Activated CD4-positive, alpha-beta T cell treated with anti-CD3 and anti-CD28 coated beads, Interleukin-2, Interleukin-4, amounts not matched to agents 100 ng/mL and 50 ng/mL, durations not matched to agents 16 hours and 8 hours (primary cell): ENCODE data around the gene DNAI1.

Source experiments
- DNase-seq: peaks from one replicate; pipeline ENCODE4 v3.0.0-alpha.2; 2020; ENCODE audit warnings: low spot score

DNAI1 gene

DNA sequence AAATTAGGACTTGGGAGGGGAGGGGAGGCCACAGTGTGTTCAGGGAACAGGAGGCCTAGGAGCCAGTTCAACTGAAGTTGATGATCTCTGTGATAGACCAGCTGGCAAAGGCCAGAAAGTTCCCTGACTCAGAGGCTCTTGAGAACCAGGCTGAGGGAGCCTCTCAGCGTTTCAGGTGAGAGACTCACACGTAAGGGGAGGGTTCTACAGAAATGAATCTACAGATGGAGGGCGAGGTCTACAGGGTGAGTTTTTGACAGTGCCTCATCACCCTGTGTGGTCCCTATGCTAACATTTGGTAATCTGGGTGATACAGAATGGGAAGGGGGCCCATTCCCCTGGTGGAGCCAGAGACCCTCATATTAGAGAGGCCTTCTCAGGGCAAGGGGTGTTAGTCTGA is 32.2 kb downstream of the DNAI1 start:
- DNase-seq = no peak

DNA sequence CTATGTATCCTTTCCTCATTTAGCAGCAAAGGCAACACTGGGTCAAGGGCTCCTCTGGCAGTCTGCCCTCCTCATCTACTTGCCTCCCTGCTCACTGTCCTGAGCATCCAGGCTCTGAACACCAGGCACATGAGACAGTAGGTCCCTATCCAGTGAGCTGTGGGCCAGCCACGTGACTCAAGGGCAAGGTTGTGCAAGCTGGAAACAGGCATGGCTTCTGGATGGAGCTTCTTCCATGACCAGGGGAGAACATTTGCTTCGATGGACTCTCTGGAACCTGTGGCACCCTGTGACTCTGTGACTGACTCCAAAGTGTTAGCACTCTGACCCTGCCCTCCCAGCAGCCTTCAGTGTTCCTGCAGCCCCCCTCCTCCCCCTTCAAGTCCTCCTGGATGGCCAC is 33.0 kb downstream of the DNAI1 start:
- no peak for DNase-seq

DNA sequence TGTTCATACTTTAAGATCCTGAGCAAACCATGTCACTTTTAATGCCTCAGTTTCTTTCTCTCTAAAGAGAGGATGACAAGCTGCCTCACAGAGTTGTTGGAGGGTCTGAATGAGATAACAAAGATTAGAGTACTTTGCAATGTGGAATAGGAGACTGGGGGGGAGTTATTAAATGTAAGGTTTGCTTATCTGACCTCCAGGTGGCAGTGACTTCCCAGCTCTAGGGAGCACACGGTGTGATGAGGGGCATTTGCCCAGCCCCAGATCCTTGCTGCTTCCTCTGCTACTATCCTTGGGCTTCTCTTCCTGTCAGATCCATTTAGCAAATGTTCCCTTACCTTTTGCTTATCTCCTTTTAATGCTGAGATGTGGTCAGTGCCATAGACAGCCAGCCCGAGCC is 33.4 kb downstream of the DNAI1 start:
- no peak for DNase-seq

DNA sequence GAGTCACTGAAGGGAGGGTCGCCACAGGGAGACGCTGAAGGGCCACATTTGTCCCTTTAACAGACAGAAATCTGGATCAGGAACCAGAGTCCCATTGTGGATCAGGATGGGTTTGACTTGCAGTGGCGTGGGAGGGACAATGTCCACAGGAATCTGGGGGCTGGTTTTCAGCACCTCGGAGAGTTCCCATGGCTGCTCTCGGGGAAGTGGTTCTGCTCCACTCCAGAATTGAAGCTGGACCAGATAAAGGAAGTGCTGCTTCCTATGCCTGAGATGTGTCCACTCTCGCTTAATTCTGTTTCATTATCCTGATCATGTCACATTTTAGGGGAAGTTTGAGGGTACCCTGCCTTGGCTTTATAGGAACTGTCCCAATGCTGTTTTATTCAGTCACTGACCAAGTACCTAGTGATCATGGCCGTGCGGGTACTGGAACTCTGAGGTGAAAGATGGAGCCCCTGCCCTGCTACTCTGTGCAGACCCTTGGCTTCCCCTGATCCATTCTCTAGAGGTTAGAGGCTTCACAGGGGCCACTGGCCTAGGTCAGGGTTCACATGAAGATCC is 35.4 kb downstream of the DNAI1 start:
- no peak for DNase-seq

DNA sequence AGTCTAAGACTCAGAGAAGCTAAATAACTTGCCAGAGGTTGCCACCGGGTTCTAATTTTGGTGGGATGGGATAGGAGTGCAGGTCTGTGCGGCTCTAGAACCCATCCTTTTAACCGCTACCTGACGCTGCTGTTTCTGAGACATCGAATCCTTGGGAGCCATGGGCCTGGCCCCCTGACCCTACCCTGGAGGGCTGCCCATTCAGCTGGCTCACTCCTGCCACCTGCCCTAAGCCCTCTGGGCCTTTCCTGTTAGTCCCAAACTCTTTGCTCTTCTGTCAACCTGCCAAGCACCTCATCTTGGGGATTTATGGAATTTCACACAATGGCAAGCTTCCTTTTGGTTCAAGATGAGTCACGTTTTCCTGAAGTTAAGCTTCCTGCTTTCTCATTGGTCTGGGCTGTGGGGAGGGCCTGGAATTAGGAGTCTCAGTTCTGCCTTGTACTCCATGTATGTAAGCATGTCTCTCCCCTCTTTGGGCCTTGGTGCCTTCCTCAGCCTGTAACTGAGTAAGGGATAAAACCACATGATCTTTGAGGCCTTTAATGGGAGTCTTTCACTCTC is 37.6 kb downstream of the DNAI1 start:
- DNase-seq = no peak

DNA sequence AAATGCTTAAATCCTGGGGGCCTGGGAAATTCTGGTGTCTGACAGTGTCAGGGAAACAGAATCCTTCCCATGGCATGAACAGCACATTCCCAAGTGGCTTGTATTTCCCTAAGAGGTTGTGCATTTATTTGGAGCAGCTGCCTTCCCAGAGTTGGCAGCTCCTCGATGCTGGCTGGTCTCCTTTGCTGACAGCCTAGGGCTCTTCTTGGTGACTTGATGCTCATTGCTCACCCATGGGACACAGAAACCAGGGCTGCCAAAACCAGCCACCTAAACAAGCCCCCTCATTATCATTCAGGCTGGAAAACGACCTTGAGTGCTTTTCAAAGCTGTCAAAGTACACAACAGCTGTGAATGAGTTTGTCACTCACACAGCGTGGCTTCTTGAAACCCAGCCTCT is 39.9 kb downstream of the DNAI1 start:
- DNase-seq = no peak

DNA sequence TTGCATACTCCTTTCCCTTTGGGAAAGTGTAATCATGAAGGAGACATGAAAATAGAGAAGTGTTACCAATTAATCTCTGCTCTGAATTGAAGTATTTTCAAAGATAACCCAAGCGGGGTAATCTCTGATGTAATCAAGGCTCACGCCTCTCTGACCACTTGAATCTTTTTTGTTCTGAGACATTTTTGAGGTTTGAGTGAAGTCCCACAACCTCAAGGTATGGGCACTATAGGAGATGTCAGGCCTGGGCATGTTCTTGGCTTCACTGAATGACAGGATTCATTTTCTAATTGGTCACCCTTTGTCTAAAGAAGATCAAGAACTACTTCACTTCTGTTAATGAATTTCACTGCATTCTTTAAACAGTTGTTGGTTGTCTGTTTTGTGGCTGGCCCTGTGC is 40.5 kb downstream of the DNAI1 start:
- no peak for DNase-seq

DNA sequence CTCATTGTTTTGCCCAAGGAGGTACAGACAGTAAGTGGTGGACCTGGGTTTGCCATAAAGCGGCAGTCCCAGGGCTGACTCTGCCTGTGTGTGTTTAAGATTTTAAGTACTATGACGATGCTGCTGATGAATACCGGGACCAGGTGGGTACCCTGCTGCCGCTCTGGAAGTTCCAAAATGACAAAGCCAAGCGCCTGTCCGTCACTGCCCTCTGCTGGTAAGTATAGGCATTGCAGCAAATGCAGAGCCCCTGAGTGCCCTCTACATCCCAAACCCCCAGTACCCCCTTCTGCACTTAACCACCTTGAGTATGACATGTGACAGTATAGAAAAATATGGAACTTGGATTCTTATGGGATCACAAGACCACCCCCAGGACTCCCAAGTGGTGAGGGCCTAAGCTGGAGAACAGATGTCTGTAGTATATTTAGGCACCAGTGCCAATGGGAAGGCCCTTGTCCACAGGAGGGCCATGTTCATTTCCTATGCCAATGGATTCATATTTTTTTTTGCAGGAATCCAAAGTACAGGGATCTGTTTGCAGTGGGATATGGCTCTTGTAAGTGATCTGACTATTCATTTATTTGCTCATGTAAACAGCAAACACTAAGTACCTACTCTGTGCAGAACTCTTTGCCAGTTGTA is 42.1 kb downstream of the DNAI1 start:
- peak; percentile 86 for DNase-seq

DNA sequence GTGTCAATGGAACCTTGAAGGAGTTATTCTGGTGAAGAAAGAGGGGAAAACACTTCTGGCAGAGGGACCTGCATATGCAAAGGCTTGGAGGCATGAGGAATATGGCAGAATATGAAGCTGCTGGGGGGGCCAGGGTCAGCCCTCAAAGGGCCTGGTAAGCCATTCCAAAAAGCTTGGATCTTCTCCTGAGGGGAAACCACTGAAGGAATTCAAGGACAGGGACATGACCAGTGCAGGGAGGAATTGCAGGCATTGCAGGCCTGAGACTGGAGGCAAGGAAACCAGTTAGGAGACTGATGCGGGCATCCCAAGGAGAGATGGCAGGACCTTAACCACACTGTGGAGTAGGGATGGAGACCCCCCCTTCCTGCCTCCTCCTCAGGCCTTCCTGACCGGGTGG is 42.8 kb downstream of the DNAI1 start:
- DNase-seq = no peak

DNA sequence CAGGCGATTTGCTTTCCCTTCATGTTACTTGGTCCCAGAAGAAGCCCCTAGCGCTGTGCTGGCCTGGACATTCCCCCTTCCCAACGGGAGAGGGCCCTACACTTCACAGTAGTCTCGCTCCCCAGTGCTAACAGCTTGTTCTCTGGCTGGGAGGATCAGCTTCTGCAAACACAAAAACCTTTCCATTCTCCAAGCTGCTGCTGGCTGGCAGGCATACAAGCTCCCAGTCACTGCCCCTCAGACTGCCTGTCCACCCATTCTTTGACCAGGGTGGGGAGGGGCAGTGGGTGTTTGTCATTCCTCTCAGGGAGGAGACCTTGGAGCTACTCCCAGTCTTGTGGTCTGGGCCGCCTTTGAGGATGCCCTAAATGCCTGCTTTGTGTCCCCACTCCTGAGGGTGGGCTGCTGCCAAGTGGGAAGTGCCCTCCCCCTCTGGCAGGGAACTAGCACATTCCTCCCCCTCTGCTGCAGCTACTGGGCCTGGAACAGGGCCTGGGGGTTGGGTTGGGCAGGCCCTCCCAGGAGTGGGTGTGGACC is 43.4 kb downstream of the DNAI1 start:
- no peak for DNase-seq

DNA sequence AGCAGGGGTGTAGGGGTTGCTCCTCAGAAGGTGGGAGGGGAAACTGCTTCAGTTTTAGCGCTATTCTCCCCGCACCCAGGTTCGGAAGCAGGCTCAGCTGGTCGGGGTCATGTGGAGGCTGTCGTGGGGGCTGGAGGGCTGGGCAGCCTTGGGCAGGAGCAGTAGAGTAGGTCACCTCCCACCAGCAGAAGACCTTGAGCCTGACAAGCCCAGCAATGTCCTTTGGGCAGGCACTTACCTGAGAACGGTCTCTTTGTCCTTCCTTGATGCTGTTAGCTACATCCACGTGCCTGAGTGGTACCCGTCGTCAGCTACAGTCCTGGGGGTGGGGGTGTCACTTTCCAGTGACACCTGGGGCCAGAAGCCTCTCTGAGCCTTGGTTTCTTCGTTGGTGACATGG is 43.9 kb downstream of the DNAI1 start:
- DNase-seq = no peak

DNA sequence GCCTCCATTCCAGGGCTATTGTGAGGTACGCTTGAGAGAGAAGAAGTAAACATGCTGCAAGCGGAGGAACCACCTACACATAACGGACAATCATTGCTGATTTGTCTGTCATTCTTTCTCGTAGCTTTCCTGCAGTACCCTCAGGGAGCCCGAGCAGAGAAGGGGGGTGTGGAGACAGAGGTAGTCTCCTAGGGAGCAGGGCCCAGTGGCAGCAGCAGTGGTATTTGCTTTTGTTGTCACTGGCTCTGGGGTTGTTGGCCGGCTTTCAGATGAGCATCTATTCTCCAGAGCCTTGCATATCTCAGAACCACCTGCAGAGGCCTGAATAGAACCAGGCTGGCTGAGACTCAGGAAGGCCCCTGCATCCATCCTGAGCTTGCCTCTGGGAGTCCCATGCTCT is 44.3 kb downstream of the DNAI1 start:
- DNase-seq = no peak

DNA sequence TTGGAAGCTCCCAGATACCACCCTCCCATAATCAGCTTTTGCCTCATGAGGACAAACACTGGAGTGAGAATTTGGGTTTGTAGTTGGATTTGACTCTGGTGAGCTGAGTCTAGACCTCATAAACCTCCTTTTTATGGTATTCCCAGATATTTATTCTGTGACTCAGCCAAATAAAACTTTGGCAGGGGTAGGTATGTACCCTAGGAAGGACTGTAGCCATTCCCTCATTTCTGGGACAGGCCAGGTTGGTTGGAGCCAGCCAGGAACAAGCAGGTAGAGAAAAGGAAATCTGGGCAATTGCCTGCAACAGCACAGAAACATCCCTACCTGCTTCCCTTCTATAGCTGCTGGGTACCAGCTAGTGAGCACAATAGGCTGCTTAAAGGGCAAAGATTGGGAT is 44.8 kb downstream of the DNAI1 start:
- DNase-seq = no peak

DNA sequence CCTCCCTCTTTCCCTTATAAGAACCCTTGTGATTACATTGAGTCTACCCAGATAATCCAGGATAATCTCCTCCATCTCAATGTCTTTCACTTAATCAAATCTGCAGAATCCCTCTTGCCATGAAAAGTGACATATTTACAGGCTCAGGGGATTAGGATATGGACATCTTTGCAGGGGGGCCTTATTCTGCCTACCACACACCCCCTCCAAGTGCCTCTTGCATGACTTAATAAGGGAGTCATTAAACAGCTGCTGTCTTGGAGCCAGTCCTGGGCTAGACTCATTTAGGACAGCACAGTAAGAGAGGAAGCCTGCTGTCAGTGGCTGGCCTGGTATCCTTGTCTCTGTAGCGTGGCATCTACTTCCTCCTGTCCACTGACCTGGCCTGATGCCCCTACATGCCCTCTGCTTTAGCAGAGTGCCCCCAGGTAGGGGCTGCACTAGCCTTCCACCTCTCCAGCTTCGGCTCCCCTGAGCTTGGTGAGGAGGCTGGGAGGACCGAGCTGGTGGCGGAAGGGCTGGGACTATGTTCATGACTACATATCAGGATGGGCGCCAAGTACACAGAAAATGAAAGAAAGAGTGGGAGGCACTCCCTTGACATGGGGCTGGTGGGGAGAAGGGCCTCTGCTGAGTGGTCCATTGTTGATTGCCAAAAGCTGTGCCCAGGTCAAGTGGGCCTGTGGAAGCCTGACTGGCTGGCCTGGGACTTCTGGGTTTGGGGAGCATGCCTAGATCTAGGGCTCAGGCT is 46.9 kb downstream of the DNAI1 start:
- DNase-seq = no peak

DNA sequence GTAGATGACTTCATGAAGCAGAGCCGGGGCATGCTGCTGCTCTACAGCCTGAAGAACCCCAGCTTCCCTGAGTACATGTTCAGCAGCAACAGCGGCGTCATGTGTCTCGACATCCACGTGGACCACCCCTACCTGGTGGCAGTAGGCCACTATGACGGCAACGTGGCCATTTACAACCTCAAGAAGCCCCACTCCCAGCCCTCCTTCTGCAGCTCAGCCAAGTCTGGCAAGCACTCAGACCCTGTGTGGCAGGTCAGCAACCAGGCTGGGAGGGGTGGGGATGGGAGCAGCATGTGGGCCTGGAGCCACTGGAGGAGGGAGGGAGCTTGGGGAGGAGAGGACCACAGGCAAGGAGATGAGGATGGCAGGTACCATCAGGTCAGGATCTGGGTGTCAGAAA is 48.0 kb downstream of the DNAI1 start:
- DNase-seq = no peak

DNA sequence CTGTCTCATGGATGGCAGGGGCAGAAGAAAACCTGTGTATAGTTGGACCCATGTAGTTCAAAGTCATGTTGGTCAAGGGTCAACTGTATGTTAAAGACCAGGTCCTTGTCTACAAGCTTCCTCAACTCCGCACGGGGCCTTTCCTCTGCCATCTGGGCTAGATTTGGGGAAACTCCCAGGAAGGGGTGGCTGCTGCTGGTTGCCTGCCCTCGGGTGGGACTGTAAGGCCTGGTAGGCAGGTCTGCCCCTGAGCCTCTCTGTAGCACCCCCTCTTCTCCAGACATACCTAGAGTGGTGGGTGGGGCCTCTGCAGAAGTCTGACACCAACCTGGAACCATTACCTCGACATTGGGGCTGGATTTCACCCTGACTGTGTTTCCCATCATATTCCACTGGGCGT is 49.0 kb downstream of the DNAI1 start:
- DNase-seq = no peak

DNA sequence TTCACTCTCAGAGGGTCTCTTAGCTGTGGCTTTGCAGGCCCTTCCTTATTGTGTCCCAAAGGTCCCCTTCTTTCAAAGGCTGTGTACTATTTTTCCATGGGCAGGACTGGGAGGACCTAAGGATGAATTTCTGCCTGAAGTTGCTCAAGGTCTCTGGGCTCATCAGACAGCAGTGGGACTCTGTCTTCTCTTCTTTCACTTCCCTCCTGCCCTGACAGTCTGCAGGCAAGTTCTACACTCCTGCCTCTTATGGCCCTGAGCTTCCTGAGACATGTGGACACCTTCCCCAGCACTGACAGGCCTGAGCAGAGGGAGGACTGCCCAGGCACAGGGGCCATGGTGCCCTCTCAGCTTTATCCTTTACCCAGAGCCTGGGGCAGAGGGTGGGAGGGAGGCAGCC is 49.4 kb downstream of the DNAI1 start:
- no peak for DNase-seq

DNA sequence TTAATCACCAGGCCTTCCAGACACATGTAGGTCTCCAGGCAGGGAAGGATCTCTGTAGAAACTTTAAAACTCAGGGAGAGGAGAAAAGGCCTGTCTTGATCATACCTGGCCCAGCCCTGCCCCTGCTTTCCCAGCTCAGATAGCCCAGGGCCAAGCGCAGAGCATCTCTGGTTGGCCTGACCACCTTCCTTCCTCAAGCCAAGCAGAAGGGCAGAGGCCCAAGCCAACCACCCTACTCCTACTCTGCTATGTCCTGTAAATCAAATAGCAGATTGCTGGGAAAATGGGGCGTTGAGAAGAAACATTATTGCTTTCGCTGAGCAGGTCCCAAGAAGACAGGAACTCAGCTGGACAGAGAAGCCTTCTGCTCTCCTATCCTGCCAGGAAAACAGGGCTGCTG is 49.9 kb downstream of the DNAI1 start:
- DNase-seq = no peak

DNA sequence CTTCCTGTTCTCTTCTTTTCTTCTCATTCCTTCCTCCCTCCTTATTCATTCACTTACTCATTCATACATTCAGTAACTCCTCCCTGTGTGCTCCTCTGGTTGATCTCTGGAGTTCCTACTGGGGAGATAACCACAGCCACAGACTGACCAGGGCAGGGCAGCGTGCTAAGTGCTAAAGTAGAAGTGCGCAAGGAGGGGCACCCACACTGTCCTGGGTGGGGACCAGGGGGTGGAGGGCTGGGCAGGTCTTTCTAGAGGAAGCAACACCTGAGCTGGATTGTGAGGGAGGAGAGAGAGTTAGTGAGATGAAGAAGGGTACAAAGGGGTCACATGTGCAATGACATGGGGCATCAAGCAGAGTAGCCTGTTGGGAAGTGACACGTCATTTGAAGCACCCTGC is 50.3 kb downstream of the DNAI1 start:
- DNase-seq = no peak

DNA sequence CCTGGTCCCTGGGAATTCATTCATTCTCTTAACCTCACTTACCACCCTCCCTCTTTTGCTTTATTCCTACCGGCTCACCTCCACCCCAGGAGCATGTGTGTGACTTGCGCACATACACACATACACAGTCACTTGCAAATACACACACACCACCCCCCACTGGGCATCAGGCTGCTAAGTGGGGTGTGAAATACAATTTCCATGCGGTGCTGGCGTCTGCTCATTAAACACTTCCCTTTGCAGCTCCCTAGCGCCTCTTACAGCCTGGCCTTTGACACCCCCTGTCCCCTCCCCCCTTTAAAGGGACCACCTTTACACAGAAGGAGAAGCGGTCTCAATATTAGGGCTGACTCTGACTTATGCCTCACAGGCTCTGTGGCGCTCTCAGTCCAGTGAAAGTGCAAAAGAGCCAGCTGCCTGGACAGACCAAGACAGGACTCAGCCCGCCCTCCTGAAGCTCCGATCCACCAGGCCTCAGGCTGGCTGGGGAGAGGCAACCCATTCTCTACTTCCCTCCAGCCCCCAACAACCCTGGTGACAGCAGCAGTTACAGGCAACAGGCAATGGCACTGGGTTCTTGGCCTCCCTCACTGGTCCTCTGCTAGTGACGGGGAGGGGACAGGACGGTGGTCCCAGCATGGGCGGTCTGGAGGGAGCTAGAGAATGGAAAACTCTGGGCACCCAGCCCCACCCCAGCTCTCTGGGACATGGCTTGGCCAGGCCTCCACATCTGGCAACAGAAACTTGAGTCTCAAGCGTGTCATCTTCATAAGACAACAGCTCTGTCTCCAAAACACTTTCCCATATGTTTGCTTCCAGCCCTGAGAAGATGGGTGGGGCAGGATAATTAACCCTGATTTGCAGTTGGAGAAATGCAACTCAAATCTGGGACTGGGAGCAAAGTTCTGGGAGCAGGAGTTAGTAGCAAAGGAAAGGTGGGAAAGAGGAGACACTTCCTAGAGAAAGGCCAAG is 52.2 kb downstream of the DNAI1 start:
- no peak for DNase-seq

DNA sequence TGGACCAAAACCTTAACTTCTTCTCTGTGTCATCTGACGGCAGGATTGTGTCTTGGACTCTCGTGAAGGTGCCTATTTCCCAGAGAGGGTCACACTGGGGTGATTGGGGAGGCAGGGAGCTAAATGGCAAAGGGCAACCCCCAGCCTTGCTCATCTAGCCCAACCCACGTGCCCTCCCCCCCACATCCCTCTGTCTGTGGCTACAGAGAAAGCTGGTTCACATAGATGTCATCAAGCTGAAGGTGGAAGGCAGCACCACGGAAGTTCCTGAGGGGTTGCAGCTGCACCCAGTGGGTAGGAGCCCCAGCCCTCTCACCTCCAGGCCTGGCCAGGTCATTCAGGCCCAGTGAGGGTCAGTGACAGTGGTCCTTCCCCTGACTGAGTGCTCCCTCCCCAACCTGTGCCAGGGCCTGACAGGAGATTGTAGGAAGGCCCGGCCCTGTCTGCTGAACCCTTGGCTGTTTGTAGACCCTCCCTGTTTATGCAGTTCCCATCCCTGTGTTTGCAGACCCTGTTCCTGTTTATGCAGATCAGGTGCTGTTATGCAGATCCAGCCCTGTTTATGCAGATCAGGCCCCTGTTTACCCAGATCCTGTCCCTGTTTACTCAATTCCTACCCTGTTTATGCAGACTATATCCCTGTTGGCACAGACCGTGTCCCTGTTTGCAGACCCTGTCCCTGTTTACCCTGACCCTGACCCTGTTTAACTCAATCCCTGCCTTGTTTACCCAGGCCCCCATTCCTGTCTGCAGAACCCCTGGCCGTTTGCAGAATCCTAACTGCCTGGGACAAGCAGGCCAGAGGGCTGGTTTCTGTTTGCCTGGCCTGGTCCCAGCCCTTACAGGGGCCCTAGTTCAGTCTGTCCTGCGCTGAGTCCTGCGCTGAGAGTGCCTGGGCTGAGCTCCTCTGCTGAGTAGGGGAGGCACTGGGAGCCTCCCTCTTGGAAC is 53.8 kb downstream of the DNAI1 start:
- no peak for DNase-seq
